ENCODE measurements around the gene ACKR4. TPM values are rescaled to one million over a fixed set of nuclear protein-coding genes. Genes with fewer than 3 reads are reported as not detected.

The ACKR4 gene
- polyA plus RNA-seq, 1 of the 3 experiments (the other 2 are of a cell fraction) = 0.10 TPM

- H4K20me1 ChIP-seq (ENCODE audit: insufficient read depth) = no peaks in the 10 kb centered on the region
- no peak overlapping the region for H3K27ac ChIP-seq (ENCODE audit: low read depth in 2 of 2, low read length in 1 of 2)
- POLR2A ChIA-PET = interaction anchor here (1.6 kb wide), 2 partner anchors 18 to 19 kb away, joined by 3 to 6 read pairs; partner anchors contain the start of genes ACAD11 and UBA5
- no peaks in the 10 kb centered on the region for H3K27me3 ChIP-seq (ENCODE audit: insufficient read depth)
- no peak overlapping the region for H3K4me3 ChIP-seq (ENCODE audit: low read depth in 2 of 2, low read length in 1 of 2)
- no peaks in the 10 kb centered on the region for H3K9me2 ChIP-seq
- H3K4me1 ChIP-seq (ENCODE audit: control insufficient read depth in 1 of 2, insufficient read depth in 2 of 2, low read depth in 1 of 2, low read length in 1 of 2) = peaks cover 0 to 14% of the 10 kb centered on the region in 2 experiments; a peak in 3 of 4 replicates
- H2AFZ ChIP-seq (ENCODE audit: low read depth) = no peak overlapping the region
- DNase-seq = peak; percentile 70
- no peaks in the 10 kb centered on the region for H3K79me2 ChIP-seq (ENCODE audit: insufficient read depth)
- no peak overlapping the region for H3K4me2 ChIP-seq
- CTCF ChIA-PET = interaction anchor here (0.5 to 6.8 kb wide), 31 partner anchors 10 to 391 kb away, joined by 3 to 121 read pairs (median 5); no protein-coding TSS in a partner anchor
- H3K9ac ChIP-seq = no peak overlapping the region
- H3K36me3 ChIP-seq (replicated peaks in 1 of 2; ENCODE audit: control insufficient read depth in 1 of 2, insufficient read depth in 2 of 2, low read length in 1 of 2) = peaks cover 7 to 25% of the 10 kb centered on the region in 2 experiments
- no peaks in the 10 kb centered on the region for H3K9me3 ChIP-seq
- H3F3A ChIP-seq (replicated peaks; ENCODE audit: insufficient read depth) = no peaks in the 10 kb centered on the region
- WGBS (ENCODE audit: low lambda C conversion rate) = 48% methylated on average over 5 of the region's 5 CpGs
- TF ChIP-seq FOXJ3 (CRISPR knock-in tag; IDR thresholded peaks at IDR 0.05) = no peak
- TF ChIP-seq JUND (IDR thresholded peaks at IDR 0.05) = no peak
- TF ChIP-seq POLR2AphosphoS5 (IDR thresholded peaks at IDR 0.05; ENCODE audit: low read depth, low read length) = no peak
- no peak for TF ChIP-seq MEF2A (IDR thresholded peaks at IDR 0.05; ENCODE audit: borderline replicate concordance, low read depth)
- no peak for TF ChIP-seq MAX (IDR thresholded peaks at IDR 0.05; ENCODE audit: low read depth)
- TF ChIP-seq PBX3 (IDR thresholded peaks at IDR 0.05) = no peak
- TF ChIP-seq TCF12 (IDR thresholded peaks at IDR 0.05) = no peak
- TF ChIP-seq TEAD4 (IDR thresholded peaks at IDR 0.05; ENCODE audit: borderline replicate concordance, insufficient read depth) = no peak
- TF ChIP-seq, protein P1, sequence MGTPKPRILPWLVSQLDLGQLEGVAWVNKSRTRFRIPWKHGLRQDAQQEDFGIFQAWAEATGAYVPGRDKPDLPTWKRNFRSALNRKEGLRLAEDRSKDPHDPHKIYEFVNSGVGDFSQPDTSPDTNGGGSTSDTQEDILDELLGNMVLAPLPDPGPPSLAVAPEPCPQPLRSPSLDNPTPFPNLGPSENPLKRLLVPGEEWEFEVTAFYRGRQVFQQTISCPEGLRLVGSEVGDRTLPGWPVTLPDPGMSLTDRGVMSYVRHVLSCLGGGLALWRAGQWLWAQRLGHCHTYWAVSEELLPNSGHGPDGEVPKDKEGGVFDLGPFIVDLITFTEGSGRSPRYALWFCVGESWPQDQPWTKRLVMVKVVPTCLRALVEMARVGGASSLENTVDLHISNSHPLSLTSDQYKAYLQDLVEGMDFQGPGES (IDR thresholded peaks at IDR 0.05; ENCODE audit: low read depth, low read length) = no peak
- TF ChIP-seq ELF1 (IDR thresholded peaks at IDR 0.05) = no peak
- TF ChIP-seq RFX5 (IDR thresholded peaks at IDR 0.05; ENCODE audit: low read length) = no peak
- TF ChIP-seq GABPA (IDR thresholded peaks at IDR 0.05; ENCODE audit: low read depth) = no peak
- no peak for TF ChIP-seq REST (IDR thresholded peaks at IDR 0.05; ENCODE audit: low read depth, low read length)
- TF ChIP-seq NFIC (IDR thresholded peaks at IDR 0.05; ENCODE audit: borderline replicate concordance) = no peak
- no peak for TF ChIP-seq USF1 (IDR thresholded peaks at IDR 0.05; ENCODE audit: borderline replicate concordance, low read depth)
- TF ChIP-seq, protein P2, sequence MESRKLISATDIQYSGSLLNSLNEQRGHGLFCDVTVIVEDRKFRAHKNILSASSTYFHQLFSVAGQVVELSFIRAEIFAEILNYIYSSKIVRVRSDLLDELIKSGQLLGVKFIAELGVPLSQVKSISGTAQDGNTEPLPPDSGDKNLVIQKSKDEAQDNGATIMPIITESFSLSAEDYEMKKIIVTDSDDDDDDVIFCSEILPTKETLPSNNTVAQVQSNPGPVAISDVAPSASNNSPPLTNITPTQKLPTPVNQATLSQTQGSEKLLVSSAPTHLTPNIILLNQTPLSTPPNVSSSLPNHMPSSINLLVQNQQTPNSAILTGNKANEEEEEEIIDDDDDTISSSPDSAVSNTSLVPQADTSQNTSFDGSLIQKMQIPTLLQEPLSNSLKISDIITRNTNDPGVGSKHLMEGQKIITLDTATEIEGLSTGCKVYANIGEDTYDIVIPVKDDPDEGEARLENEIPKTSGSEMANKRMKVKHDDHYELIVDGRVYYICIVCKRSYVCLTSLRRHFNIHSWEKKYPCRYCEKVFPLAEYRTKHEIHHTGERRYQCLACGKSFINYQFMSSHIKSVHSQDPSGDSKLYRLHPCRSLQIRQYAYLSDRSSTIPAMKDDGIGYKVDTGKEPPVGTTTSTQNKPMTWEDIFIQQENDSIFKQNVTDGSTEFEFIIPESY (IDR thresholded peaks at IDR 0.05; ENCODE audit: borderline replicate concordance, low read depth) = no peak
- no peak for TF ChIP-seq TAF1 (IDR thresholded peaks at IDR 0.05; ENCODE audit: borderline replicate concordance, low read depth, low read length)
- TF ChIP-seq RAD21 (IDR thresholded peaks at IDR 0.05; ENCODE audit: low read length) = peak; percentile 86
- TF ChIP-seq CTCF (IDR thresholded peaks at IDR 0.05) = peak; percentile 81
- peak; percentile 67 for TF ChIP-seq SMC3 (IDR thresholded peaks at IDR 0.05; ENCODE audit: low read depth, low read length)
- no peak for TF ChIP-seq SIN3A (IDR thresholded peaks at IDR 0.05; ENCODE audit: borderline replicate concordance, low read depth, low read length)
- TF ChIP-seq NRF1 (IDR thresholded peaks at IDR 0.05; ENCODE audit: low read depth, low read length) = no peak
These were observed 44.9 kb downstream of the ACKR4 start for GRCh38 chr3:132641837-132642538.
